ENCODE results near the gene REN. TPM values are rescaled to one million over a fixed set of nuclear protein-coding genes. Genes with fewer than 3 reads are reported as not detected.
A peak's percentile ranks its signal among the peaks of the same experiment; 100 is the strongest.

Gene REN
- total and polyA plus RNA-seq, 2 of the 8 experiments (the other 6 are each of a cell fraction or from before 2014, with no cell fraction given), result 0.05 TPM; not detected in 1

DNA sequence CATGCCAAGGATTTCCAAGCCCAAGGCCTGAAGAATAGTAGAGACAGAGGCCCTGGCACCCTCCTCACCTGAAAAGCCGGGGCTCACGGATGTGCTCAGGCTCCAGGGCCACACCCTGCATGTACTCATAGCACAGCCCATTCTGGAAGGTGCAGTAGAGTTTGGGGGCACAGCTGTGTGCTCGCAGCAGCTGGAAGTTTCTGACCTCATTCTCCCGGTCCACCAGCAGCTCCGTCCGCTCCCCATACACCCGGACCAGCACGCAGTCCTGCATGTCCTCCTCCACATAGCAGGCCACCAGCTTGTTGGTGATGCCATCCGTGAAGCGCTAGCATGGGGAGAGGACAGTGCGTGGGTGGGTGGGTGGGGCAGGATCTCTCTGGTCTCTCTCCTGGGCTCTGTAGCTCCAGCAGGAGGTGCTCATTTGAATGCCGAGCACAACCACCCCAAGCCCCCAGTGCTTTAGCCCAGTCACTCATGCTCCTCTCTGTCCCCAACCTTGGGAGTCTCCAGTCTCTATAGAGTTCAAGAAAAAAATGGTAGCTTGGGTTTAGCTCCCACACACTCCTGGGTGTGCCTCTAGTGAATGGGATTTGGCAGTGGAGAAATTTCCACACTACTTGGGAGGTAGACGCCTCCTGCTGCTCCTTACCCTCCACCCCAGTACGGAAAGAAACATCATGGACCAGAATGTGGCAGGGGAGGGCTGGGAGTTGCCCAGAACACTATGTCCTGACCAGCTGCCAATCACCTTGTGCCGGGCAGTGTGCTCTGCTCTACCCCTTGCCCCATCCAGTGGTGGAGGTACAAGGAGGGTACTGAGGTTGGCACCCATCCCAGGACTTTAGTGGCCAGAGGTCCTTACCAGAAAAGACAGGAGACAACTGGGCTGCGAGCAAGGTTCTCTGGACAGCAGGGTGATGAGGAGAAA is 16.2 kb downstream of the REN start:
- ChIA-PET CTCF (ENCODE audit: partially characterized antibody) (interaction anchor here (0.8 to 5.6 kb wide), 13 partner anchors 9 to 289 kb away, joined by 3 to 46 read pairs (median 4); no protein-coding TSS in a partner anchor), POLR2A (ENCODE audit: partially characterized antibody) (interaction anchor here (1.5 to 6.5 kb wide), 5 partner anchors 11 to 284 kb away, joined by 3 to 35 read pairs (median 6); partner anchors contain the start of gene SOX13)
- Histone ChIP-seq H3K23ac (ENCODE audit: insufficient read length) (no peak overlapping the region), H2AK5ac (ENCODE audit: low read depth, low read length) (no peak overlapping the region), H3K14ac (ENCODE audit: insufficient read length) (no peak overlapping the region), H3K79me1 (ENCODE audit: low read depth, low read length) (peaks cover 2% of the 10 kb centered on the region; the same call in 1 of the 2 replicates), H2BK20ac (ENCODE audit: low read length) (no peak overlapping the region), H4K91ac (replicated peaks; ENCODE audit: insufficient read length, low read length) (no peak overlapping the region), H3K27ac (ENCODE audit: low read depth, low read length) (no peak overlapping the region), H3K36me3 (ENCODE audit: control insufficient read depth in 2 of 4, insufficient read depth in 4 of 4, low read length in 3 of 4) (no peaks in the 10 kb centered on the region), H2BK5ac (ENCODE audit: low read depth, low read length) (no peak overlapping the region; the same call in 1 of the 2 replicates), H3K4me2 (ENCODE audit: insufficient read depth in 1 of 2, low read depth in 2 of 2, low read length in 2 of 2) (peak overlapping the region in 1 of 2 experiments; percentile 65; a peak in 1 of 4 replicates), H3K18ac (ENCODE audit: extremely low read depth, low read length) (no peak overlapping the region), H4K5ac (ENCODE audit: insufficient read length, low read depth, low read length) (no peak overlapping the region), H3K9ac (replicated peaks in 1 of 4; ENCODE audit: extremely low read depth in 1 of 4, low read depth in 3 of 4, low read length in 3 of 4) (no peak overlapping the region), H2BK12ac (ENCODE audit: low read depth, low read length) (peak overlapping the region; percentile 46; the same call in 1 of the 2 replicates), H3K9me3 (ENCODE audit: insufficient read depth in 2 of 2, low read depth in 1 of 2, low read length in 1 of 2) (no peaks in the 10 kb centered on the region), H3K4me3 (ENCODE audit: extremely low read depth in 1 of 4, insufficient read depth in 2 of 4, low read depth in 3 of 4, low read length in 4 of 4) (no peak overlapping the region), H3K56ac (replicated peaks; ENCODE audit: insufficient read length, low read depth, low read length) (no peak overlapping the region), H3K23me2 (ENCODE audit: low read depth, low read length) (peaks cover 12% of the 10 kb centered on the region; the same call in 1 of the 2 replicates), H3K79me2 (ENCODE audit: control insufficient read depth in 1 of 2, insufficient read depth in 2 of 2, low read length in 2 of 2) (no peaks in the 10 kb centered on the region), H3K27me3 (replicated peaks in 1 of 4; ENCODE audit: control insufficient read depth in 3 of 4, extremely low read depth in 1 of 4, insufficient read depth in 3 of 4, low read length in 3 of 4) (peaks cover 0 to 18% (median 17%) of the 10 kb centered on the region in 4 experiments; a peak in 5 of 7 replicates), H2BK15ac (ENCODE audit: low read length) (peak overlapping the region; percentile 78), H2AFZ (ENCODE audit: low read length) (no peak overlapping the region), H3K4ac (replicated peaks; ENCODE audit: insufficient read length, low read depth, low read length) (peak overlapping the region; percentile 15), H3K4me1 (replicated peaks in 1 of 4; ENCODE audit: control insufficient read depth in 3 of 4, insufficient read depth in 4 of 4, low read length in 3 of 4) (peaks cover 0 to 44% (median 29%) of the 10 kb centered on the region in 4 experiments; a peak in 6 of 7 replicates), H2BK120ac (replicated peaks; ENCODE audit: low read depth, low read length) (no peak overlapping the region), H4K20me1 (replicated peaks in 1 of 2; ENCODE audit: control insufficient read depth in 1 of 2, insufficient read depth in 2 of 2, low read length in 2 of 2) (no peaks in the 10 kb centered on the region), H4K8ac (ENCODE audit: extremely low read depth, insufficient read depth, low read length) (no peak overlapping the region)
- 86% methylated on average over 16 of the region's 16 CpGs; no CpG with 5 or more reads in 1 of the 2 experiments for WGBS, 2 experiments (ENCODE audit: extremely low coverage in 1 of 2, insufficient coverage in 1 of 2, insufficient read length in 1 of 2, insufficient replicate concordance in 2 of 2, low coverage in 1 of 2, low lambda C conversion rate in 2 of 2, missing lambda C conversion rate in 1 of 2)
- DNase-seq (ENCODE audit: low read depth in 1 of 2, low spot score in 2 of 2) (no peak), FAIRE-seq (no peak)
- TF ChIP-seq HDAC2 (IDR thresholded peaks at IDR 0.05; ENCODE audit: borderline replicate concordance in 1 of 2, low read depth in 2 of 2, low read length in 2 of 2) (no peak), GABPA (IDR thresholded peaks at IDR 0.05; ENCODE audit: borderline replicate concordance, insufficient read depth, low read length) (no peak), EGR1 (IDR thresholded peaks at IDR 0.05; ENCODE audit: borderline replicate concordance, low read depth, low read length) (no peak), EZH2 (IDR thresholded peaks at IDR 0.05; ENCODE audit: low read depth, low read length, severe bottlenecking) (no peak), PHF8 (conservative IDR thresholded peaks at IDR 0.05; ENCODE audit: low read depth, low read length) (no peak), KDM1A (IDR thresholded peaks at IDR 0.05; ENCODE audit: borderline replicate concordance, low read length) (no peak), BCL11A (IDR thresholded peaks at IDR 0.05; ENCODE audit: low read depth in 2 of 2, low read length in 2 of 2) (no peak), HDAC6 (IDR thresholded peaks at IDR 0.05; ENCODE audit: low read depth, low read length) (no peak), KDM5A (IDR thresholded peaks at IDR 0.05; ENCODE audit: low read length) (no peak)
